PFSK-1 (cell line): ENCODE data around the gene GNG12.
A peak's percentile ranks its signal among the peaks of the same experiment; 100 is the strongest.

ENCODE experiments used
- FOXP2 ChIP-seq: optimal IDR thresholded peaks from 2 replicates; pipeline ENCODE3; 2011; ENCODE audit warnings: borderline replicate concordance, control low read depth, inconsistent platforms; ENCODE audit not compliant: insufficient read depth; ENCODE audit errors: extremely low read length, extremely low read depth
- POLR2AphosphoS5 ChIP-seq: IDR thresholded peaks from 2 replicates; pipeline ENCODE4 v1.6.1; 2012; ENCODE audit warnings: low read depth, mild to moderate bottlenecking, control low read depth, low read length, moderate library complexity
- REST ChIP-seq, 2 experiments: IDR thresholded peaks; 2 replicates each; pipeline versions ENCODE4 v1.6.1 to v1.8.0; 2011 to 2012; ENCODE audit warnings: low read depth in 2 of 2, low read length in 2 of 2, control low read depth in 1 of 2, inconsistent platforms in 1 of 2, mild to moderate bottlenecking in 1 of 2, moderate library complexity in 1 of 2; ENCODE audit not compliant: insufficient read depth in 1 of 2
- SIN3A ChIP-seq: IDR thresholded peaks from 2 replicates; pipeline ENCODE4 v1.6.1; 2012; ENCODE audit warnings: mild to moderate bottlenecking, low read length, moderate library complexity, borderline replicate concordance; ENCODE audit not compliant: insufficient read depth
- TAF1 ChIP-seq: IDR thresholded peaks from 2 replicates; pipeline ENCODE4 v1.6.1; 2012; ENCODE audit warnings: low read length, control low read depth, borderline replicate concordance; ENCODE audit not compliant: insufficient read depth

Gene GNG12

GRCh38 chr1:67724928-67725560 lies 108.2 kb downstream of the GNG12 start:
- TF ChIP-seq POLR2AphosphoS5 (no peak), REST (IDR thresholded peaks at IDR 0.05; ENCODE audit: insufficient read depth in 1 of 2, low read depth in 2 of 2, low read length in 2 of 2) (no peak), TAF1 (no peak), SIN3A (no peak), FOXP2 (no peak)

- no peak for TF ChIP-seq REST (IDR thresholded peaks at IDR 0.05; ENCODE audit: insufficient read depth in 1 of 2, low read depth in 2 of 2, low read length in 2 of 2)
Measured at GRCh38 chr1:67723620-67724019, 109.6 kb downstream of the GNG12 start.

- TF ChIP-seq REST (IDR thresholded peaks at IDR 0.05; ENCODE audit: insufficient read depth in 1 of 2, low read depth in 2 of 2, low read length in 2 of 2) (peak in 1 of 2 experiments; percentile 59; a peak in 1 of 4 replicates), TAF1 (no peak)
Measured at GRCh38 chr1:67723126-67723525, 110.1 kb downstream of the GNG12 start.

- TF ChIP-seq POLR2AphosphoS5: no peak
- no peak for TF ChIP-seq REST (IDR thresholded peaks at IDR 0.05; ENCODE audit: insufficient read depth in 1 of 2, low read depth in 2 of 2, low read length in 2 of 2)
- no peak for TF ChIP-seq SIN3A
- no peak for TF ChIP-seq FOXP2
- no peak for TF ChIP-seq TAF1
Measured at GRCh38 chr1:67722292-67722944, 110.8 kb downstream of the GNG12 start.

- TF ChIP-seq TAF1 (no peak), FOXP2 (no peak), SIN3A (no peak), REST (IDR thresholded peaks at IDR 0.05; ENCODE audit: insufficient read depth in 1 of 2, low read depth in 2 of 2, low read length in 2 of 2) (no peak), POLR2AphosphoS5 (no peak)
Measured at GRCh38 chr1:67721650-67722291, 111.5 kb downstream of the GNG12 start.
